NOMO-1 treated with dmso at 0.1 percent for 144 hours (cell line): Measurements from ENCODE around the gene CKLF.
"Not testable (repeated sequence)": the region's sequence is repeated elsewhere in the genome, so short reads cannot be mapped to it uniquely, and the experiment has no call there.

Experiments used
- DNase-seq: peaks from one replicate; lab custom pipeline; 2025; ENCODE audit not compliant: unreplicated experiment; lab: John Stamatoyannopoulos, UW

The CKLF gene

DNA sequence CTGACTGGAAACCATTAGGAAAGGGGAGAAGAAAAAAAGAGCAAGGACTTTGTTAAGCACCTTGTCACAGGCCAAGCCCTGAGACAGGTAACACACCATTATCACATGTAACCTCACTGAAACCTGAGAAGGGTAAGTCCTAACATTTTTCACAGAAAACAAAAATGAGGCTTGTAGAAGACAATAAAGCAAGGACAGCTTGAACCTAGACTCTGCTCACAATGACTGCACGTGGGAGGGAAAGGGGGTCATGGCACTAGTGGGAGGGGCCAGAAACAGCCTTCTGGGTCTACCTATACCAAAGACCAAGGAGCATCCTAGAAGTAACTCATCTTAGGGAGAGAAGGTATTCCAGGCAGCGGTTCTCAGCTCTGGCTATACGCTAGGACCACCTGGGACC is 10.0 kb upstream of the CKLF start:
- DNase-seq, result no peak

DNA sequence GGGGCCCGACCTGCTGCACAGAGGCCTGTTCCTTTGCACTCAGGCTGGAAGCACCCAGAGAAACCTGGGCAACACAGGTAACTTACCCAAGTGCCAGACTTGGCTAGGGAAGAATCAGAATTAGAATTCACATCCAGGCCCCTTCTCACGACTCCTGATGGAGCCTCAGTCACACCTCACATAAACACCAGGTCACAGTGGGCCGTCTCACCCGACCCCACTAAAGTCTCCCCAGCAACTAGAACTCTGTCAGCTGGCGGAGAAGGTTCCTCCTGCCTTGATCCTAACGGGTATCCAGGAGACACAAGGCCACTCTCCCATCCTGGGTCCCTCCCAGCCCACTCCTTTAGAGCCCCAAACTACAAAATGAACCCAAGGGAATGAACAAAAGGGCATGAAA is 8.8 kb upstream of the CKLF start:
- no peak for DNase-seq

DNA sequence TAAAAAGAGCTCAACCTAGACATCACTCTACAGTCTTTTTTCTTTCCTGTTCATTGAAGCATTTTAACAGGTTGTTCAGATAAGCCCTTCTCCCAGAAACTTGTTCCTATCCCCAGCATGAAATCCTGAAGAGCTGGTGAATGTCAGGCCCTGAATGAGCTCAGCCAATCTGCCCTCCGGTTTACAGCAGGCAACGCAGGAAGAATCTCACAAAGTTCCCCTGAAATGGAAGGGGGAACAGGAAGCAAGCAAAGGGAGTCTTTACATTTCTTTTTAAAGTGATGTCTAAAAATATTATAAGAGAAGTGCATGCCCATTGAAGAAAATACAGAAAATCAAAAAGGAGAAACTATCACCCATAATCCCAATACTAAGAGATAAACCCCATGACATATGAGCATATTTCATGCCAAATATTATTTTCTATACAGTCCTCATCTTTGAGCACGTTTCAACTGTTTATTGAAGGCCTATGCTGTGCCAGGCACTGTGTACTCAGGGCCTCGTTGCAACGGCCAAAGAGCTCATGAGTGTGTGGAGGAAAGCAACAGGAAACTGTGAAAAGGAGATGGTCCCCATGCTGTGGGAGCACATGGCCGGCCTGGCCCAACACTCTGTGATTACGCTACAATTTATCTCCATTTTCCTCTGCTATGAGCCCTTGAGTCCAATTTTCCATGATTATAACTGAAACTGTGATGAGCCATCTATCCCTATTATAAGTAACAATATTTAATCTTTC is 8.2 kb upstream of the CKLF start:
- no peak for DNase-seq

DNA sequence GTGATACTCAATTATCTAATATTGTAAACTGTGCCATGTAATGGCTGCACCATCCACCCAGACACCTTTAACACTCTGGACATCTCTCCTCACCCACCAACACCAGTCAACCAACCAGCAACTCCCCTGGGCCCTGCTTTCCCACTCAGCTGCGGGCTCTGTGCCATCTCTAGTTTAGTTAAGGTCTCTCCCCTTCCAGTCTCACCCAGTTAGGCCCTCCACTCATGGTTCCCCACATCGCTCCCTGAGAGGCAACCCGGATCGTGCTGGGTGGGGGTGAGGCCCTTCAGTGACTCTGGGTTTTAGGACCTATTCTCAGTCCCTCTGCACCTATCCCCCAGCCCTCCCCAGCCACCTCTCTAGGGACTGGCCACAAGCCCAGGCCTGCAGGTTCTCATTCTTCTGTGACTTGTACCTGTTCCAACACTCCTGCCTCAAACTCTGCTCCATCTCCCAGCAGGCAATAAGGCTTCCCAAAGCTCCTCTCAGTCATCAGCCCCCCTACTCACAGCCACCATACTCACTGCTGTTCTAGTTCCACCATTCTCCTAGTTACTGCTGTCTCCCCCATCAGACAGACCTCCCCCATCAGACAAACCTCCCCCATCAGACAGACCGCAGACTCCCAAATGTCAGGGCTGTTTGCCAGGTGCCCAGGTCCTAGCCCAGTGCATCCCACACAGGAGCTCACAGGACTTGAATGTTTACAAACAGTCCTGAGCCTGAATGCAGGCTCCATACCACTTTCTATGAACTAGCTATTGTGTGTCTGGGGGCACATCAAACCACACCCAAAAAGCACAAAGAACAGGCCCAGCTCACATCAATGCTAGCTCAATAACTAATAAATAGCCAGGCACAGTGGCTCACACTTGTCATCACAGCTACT is 5.0 kb upstream of the CKLF start:
- no peak for DNase-seq

DNA sequence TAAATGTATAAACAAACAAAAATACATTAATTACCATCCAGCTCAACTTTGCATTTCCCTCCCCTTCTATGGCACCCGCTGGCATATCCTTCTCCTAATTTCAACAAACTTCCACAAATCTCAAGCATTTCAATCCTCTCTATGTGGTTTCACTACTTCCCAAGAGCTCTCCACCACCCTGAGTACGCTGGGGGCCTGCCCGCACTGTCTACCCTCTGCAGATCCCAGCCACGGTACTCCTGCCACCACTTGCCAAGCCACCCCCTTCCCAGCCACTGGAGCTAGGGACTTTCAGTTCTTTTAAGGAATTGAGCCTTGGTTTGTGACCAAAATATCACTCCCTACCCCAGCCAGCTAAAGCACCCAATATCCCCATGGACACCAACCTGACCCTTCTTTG is 4.3 kb upstream of the CKLF start:
- DNase-seq, result no peak

DNA sequence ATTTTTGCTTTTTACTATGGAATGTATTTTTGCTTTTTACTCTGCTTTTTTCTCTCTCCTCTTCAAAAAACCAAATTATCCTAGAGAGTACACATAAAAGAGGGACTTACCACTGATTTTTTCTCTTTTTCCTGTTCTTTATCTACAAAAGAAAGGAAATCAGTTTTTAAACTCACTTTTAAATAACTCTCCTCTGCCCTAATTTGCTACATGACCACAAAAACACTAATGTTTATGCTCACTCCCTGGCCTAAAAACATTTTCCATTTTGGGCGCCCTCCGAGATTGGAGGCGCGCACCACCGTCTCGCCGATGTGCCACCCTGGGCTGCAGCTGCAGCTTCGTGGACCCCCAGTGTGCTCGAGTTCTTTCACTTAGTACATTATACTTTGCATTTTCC is 3.5 kb upstream of the CKLF start:
- DNase-seq, result no peak

DNA sequence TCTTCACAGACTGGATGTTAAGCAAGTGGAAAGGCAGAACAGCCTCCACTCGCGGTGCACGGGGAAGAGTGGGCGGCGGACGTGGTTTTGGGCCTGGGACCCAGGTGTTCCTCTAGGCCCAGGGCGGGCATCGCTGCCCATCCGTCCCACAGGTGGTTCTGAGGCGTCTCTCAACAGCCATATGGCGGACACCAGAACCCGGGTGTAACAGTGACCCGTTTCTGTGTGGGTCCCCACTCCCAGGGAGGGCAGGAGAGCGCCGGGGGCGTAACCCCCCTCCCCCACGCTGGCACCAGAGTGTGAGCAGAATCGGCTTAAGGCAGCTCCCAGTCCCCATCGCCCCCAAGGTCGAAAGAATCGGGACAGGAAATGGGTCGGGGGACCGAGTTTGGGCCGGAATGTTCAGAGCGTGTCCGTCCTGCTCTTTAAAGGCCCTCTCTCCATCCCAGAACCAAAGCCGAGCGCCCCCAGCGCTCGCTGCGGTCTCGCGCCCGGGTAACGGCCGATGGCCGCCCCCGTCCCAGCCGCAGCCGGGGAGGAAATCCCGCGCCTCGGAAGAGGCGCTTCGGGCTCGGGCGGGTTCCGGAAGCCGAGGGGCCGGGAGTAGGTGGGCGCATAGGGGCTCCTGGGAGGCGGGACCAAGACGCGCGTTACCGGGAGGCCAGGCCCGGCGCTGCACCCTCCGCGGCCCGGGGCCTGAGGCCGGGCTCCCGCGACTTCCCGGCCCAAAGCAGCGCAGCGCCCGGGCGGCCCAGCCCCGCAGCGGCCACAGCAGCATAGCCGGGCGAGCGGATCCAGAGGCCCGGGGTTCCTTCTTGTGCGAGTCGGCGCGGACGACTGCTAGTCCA is 2.9 kb upstream of the CKLF start, which contains the start of gene TK2:
Gene TK2 (minus strand): TSS at position 839 of the 848 bp plus-strand sequence. CDS start 61 bp downstream, at position 778.
- DNase-seq, result peak; percentile 49

DNA sequence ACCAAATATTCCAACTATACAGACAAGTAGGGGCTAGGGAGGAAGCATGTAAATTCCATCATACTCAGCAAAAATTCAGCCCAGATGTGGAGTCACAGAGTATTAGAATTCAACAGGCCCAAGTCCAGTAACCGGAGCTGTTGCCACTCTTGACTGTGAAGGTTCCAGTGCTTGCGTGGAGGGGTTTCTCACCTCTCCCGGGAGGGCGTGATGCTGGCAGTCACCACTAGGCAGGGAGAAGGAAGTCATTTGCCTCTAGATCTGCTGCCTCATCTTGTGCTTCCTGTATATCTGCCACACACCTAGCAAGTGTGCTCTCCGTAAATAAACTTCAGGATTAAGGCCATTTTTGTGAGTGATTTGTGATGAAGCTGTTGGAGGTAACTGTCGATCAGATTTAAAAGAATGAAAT is 1.0 kb upstream of the CKLF start:
- DNase-seq, result peak; percentile 76

DNA sequence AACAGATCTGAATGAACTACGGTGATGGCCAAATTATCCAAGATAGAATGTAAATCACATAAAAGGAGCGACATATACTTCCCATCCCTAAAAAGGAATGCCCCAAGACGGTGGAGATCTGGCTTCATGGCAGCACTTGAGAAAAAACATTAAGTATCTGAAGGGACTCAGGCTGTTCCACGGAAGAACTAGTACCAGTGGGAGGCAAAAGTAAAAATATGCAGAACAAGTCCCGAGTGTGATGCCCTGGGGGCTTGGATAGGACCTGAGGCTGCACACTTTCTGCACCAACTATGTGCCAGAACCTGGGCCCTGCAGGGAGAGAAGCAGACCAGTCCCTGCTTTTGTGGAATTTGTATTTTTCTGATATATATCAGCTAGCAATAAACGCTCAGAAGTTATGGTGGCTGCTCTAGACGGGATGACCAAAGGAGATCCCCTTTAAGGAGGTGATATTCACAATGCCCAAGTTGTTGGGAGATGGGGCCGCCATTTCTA is 539 bp upstream of the CKLF start:
- DNase-seq, result no peak

DNA sequence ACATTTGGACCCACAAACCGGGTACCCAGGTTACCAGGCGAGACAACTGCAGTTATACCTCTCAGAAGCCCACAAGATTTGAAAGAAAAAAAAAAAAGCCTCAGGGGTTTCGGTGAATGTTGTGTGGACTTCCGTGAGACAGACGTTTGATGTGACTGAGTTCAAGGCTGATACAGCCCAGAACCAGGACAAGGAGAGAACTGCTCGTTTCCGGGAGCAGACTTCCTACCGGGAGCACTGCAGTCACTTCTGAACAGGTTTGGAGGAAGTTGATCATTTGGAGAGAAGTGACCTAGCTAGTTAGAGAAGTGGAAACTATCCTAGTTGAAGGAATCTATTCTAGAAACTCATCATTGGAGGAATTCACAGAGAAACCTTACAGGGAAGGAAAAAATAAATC is 847 bp downstream of the CKLF start:
- no peak for DNase-seq

DNA sequence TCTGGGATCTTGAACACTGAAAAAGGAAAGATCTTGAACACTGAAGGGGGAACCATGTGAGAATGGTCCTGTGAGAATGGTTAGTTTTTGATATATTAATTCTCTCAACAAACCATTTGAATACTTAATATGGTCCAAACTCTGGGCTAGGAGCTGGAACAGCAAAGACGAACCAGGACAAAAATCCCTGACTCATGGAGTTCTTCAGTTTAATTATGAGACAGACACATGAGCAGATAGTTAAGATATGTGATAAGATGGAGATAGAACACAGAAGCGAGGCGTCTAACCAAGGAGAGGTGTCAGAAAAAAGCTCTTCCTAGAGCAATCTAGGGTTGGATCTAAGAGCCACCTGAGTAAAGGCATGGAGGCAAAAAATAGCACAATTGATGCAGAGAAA is 1.6 kb downstream of the CKLF start:
- no peak for DNase-seq

DNA sequence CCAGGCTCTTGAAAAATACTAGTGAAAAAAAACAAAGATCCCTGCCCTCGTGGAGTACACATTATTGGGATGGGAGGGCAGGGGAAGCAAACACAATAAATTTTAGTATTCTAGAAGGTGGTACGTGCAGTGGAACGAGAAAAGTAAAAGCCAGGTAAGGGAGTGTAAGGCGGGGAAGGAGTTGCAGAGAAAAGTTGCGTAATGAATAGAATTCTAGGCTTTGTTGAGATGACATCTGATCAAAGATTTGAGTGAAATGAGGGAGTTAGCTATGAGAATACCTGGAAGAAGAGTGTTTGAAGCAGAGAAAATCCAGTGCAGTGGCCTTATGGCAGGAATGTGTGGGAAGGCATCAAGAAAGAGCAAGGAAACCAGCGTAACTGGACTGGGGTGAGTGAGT is 2.1 kb downstream of the CKLF start:
- DNase-seq, result no peak

DNA sequence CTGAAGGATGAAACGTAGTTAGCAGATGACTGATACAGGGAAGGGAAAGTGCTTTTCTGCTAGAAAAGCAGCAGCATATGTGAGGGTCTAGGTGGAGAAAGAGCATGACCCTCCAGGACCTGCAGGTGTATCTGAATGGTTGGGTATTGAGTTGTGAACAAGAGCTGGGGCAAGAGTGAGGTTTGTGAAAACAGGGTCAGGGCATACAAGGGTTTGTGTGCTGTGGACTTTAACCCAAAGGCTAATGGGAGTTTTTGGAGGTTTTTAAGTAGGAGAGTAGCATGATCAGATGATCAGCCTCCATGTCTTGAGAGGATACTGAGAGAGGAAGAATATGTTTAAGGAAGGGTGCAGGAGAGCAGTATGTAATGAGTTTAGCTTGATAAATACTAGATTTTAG is 7.7 kb downstream of the CKLF start:
- DNase-seq, result no peak

DNA sequence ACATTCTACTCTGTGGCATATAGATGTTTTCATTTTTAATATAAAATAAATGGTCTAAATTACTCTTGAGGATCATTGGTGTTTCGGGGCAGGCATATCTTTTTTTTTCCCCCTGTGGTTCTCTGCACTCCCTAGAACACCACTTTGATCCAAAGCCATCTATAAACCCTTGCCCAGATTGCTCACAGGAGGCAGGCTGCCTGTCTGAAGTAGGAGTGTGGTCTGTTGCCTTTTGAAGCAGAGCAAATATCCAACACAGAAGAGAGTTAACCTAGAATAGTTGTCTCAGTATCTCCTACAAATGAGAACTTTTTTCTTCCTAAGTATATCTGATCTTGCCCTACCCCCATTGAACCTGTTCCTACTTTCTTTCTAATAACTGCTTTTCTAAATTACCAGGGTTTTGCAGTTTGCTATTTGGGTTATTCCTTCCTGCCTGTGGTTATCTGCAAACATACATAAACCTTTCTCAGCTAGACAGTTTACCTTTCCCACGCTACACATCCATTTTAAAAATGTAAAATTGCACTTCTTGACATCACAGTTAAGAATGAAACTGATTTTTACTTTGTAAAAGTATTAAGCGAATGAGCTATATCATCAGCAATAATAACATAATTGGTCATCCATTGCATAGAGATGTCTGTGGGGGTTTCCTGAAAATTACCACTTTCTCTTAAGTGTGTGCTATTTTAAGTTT is 9.2 kb downstream of the CKLF start:
- DNase-seq, result no peak

DNA sequence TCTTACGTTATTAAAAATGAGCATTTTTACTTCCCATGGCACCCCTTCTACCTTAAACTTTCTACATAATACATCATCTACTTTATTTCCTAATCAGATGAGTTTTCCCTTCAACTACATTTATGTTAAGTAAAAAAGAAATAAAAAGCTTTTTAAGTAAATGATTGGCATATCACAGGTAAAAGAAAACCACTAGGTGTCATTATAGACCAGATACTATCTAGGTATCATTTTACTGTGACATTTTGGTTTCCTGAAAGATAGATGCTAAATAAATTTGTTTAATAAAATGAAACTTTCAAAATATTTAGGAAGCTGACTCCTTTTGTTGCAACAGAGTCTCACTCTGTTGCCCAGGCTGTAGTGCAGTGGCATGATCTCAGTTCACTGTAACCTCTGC is 10.0 kb downstream of the CKLF start:
- no peak for DNase-seq

DNA sequence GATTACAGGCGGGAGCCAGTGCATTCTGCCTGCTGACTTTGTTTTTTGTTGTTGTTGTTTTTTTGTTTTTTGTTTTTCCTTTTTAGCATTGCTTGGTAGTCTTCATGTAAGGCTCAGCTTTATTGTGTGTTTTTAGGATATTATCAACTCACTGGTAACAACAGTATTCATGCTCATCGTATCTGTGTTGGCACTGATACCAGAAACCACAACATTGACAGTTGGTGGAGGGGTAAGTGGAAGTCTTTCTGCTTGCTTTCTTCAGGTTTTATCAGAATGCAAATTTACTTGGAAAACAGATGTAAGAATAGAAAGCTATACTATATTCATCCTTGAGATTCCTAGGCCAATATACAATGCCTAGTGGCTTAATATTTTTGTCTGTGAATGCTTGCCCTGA is 10.6 kb downstream of the CKLF start:
- DNase-seq, result no peak

DNA sequence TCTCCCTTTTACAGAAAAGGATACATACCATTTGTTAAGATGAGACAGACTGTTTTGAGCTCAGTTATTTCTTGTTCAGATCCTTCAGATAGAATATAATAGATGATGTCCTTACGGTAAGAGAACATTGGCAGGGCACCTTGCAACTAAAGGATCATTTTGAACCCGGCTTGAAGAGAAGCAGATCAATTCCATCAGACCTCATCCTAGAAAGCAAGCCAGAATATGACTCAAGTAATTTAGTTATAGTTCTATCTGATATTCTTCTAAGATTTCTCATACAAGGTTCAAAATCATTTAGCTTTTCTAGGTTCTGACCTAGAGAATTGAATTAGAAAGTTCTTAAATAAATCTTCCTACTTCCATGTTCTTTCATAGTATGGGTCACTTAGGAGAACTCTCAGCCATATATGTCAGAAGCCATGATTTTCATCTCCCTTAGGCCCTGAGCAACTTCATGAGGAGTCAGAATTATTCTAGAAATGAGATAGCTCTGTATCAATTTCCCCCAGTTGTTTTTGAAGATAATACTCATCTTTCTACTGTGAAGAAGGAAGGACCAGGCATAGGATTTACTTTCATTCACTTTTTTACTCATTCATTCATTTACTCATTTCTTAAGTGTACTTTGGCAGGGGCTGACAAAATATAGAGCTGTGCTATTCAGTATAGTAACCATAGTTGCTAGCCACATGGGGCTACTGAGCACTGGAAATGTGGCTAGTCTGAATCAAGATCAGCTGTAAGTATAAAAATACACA is 11.4 kb downstream of the CKLF start:
- no peak for DNase-seq

DNA sequence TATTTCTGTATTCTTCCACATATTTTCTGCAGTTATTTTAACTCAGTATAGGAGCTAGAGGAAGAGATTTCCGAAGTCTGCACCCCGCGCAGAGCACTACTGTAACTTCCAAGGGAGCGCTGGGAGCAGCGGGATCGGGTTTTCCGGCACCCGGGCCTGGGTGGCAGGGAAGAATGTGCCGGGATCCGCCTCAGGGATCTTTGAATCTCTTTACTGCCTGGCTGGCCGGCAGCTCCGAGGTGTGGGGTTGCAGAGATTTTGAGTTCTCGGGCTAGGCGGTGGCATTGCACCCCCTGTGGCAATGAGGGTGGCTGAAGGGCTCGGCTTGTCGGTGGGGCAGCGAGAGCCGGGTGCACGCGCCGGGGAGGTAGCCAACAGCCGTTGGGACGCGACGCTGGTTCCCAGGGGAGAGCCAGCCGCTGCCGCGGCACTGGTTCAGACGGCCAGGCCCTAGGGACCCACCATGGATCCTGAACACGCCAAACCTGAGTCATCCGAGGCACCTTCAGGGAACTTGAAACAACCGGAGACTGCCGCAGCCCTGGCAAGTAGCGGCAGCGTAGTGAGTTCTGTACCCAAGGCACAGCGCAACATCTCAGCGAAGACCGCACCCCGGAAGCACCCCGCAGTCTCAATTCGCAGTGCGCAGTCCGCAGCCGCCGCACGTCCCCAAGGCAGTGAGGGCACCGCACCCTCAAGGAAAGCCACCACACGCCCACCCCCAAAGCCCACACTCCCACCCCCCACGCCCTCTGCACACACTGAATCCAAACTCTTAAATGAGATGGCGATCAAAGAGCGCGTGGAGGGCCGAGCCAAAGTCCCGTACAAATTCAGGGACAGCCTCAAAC is 13.9 kb downstream of the CKLF start, which contains the start of gene CMTM1:
Gene CMTM1 (plus strand): TSS at position 389 of the 851 bp plus-strand sequence. CDS start 75 bp downstream, at position 464.
- no peak for DNase-seq

DNA sequence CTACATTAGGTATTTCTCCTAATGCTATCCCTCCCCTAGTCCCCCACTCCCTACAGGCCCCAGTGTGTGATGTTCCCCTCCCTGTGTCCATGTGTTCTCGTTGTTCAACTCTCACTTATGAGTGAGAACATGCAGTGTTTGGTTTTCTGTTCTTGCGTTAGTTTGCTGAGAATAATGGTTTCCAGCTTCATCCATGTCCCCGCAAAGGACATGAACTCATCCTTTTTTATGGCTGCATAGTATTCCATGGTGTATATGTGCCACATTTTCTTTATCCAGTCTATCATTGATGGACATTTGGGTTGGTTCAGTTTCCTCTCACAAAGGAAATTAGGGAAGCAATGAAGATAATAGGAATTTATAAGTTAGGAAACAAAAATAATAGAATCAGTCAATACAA is 14.9 kb downstream of the CKLF start:
- DNase-seq, result not testable (repeated sequence)
